ENCODE results near the gene DCBLD1. TPM values are rescaled to one million over a fixed set of nuclear protein-coding genes. Genes with fewer than 3 reads are reported as not detected.

DCBLD1 gene
- total and polyA plus RNA-seq, 9 of the 15 experiments (the other 6 are each of a cell fraction or from before 2014, with no cell fraction given), result 0.80 to 8.5 (median 6.8) TPM

DNA sequence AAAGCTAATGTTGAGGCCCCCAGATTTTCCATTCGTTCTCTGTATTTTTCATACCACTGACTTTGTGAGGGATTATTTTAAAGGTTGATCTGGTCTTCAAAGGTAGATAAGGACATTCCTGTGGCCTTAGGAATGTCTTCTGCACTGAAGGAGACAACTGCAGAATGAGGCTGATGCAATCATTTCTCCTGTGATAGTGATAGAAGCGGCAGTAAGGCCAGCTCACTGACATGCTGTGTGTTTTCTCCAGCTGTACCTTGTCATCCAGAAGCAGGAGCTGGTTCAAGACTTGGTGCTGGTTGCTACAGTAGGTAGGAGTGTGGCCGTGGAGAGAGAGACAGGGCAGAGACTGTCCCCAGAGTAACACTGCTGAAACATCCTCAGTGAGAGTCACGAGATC, 53.8 kb downstream of the DCBLD1 start:
- H3K4me2 ChIP-seq (ENCODE audit: insufficient read depth, low read length), result peak overlapping the region; percentile 44; the same call in 1 of the 2 replicates
- no peaks in the 10 kb centered on the region for H3K9me1 ChIP-seq (ENCODE audit: control insufficient read depth, insufficient read depth, low read length)
- FAIRE-seq (peak; percentile 56), DNase-seq (ENCODE audit: extremely low read depth in 1 of 4, low spot score in 3 of 4) (no peak), ATAC-seq (peak; percentile 90)
- no TSS peak for BruUV-seq (replicated peaks)
- 25% methylated on average over 4 of the region's 4 CpGs for WGBS (ENCODE audit: insufficient coverage, low coverage, missing lambda C conversion rate)
- peaks cover 0 to 15% of the 10 kb centered on the region in 2 experiments; a peak in 2 of 5 replicates for H3K4me1 ChIP-seq (replicated peaks in 1 of 2; ENCODE audit: control insufficient read depth in 2 of 2, insufficient read depth in 2 of 2, low read length in 2 of 2)
- intact Hi-C loops (cut with micrococcal nuclease), result loop anchor here (5.0 kb wide), 1 partner anchor 54 kb away; the partner anchor contains the start of gene DCBLD1
- no peaks in the 10 kb centered on the region; the same call in 2 of the 3 replicates for H3K36me3 ChIP-seq (ENCODE audit: control insufficient read depth, insufficient read depth, low read length)
- in situ Hi-C loops (cut with MboI), result no loop called here
- no peaks in the 10 kb centered on the region for H3K27me3 ChIP-seq (ENCODE audit: control insufficient read depth in 2 of 2, insufficient read depth in 2 of 2, low read length in 2 of 2)
- peak overlapping the region; percentile 30 to 54; a peak in 2 of 4 replicates for H3K9ac ChIP-seq (ENCODE audit: insufficient read depth in 1 of 2, low read depth in 2 of 2, low read length in 2 of 2)
- CTCF ChIA-PET (ENCODE audit: low intra/inter-chr PET ratio), result no interaction called here
- H3K9me3 ChIP-seq (replicated peaks; ENCODE audit: control insufficient read depth, insufficient read depth, low read depth, low read length), result no peaks in the 10 kb centered on the region
- no peaks in the 10 kb centered on the region for H3K79me2 ChIP-seq (ENCODE audit: control insufficient read depth, insufficient read depth, low read length)
- POLR2A ChIA-PET, result interaction anchor here (1.0 to 1.1 kb wide), 3 partner anchors 9 to 54 kb away, joined by 3 to 4 read pairs (median 4); partner anchors contain the start of gene DCBLD1
- no peak overlapping the region for H3K4me3 ChIP-seq
- H3K27ac ChIP-seq (ENCODE audit: extremely low read depth, low read depth, low read length), result peak overlapping the region; percentile 24; the same call in 1 of the 3 replicates
- H2AFZ ChIP-seq (ENCODE audit: low read depth, low read length), result peak overlapping the region; percentile 72; the same call in 1 of the 2 replicates
- H4K20me1 ChIP-seq (replicated peaks; ENCODE audit: control insufficient read depth, insufficient read depth, low read length), result no peaks in the 10 kb centered on the region
- TF ChIP-seq, protein P1, sequence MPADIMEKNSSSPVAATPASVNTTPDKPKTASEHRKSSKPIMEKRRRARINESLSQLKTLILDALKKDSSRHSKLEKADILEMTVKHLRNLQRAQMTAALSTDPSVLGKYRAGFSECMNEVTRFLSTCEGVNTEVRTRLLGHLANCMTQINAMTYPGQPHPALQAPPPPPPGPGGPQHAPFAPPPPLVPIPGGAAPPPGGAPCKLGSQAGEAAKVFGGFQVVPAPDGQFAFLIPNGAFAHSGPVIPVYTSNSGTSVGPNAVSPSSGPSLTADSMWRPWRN (IDR thresholded peaks at IDR 0.05; ENCODE audit: low read depth), result 0 out of 2 replicates have a peak, but pooled peaks have one; percentile 29
- peak; percentile 47; the same call in 1 of the 2 replicates for TF ChIP-seq CXXC5 (CRISPR knock-in tag; IDR thresholded peaks at IDR 0.05)
- peak; percentile 21; the same call in 1 of the 2 replicates for TF ChIP-seq HDAC2 (IDR thresholded peaks at IDR 0.05)
- peak; percentile 91 for TF ChIP-seq CEBPG (CRISPR knock-in tag; IDR thresholded peaks at IDR 0.05)
- TF ChIP-seq CEBPG (tag; conservative IDR thresholded peaks at IDR 0.05 in 1 of 2, IDR thresholded peaks at IDR 0.05 in 1 of 2), result peak; percentile 88 to 91
- no peak for TF ChIP-seq FOXJ3 (CRISPR knock-in tag; IDR thresholded peaks at IDR 0.05)
- TF ChIP-seq SOX6 (IDR thresholded peaks at IDR 0.05), result peak; percentile 59; the same call in 1 of the 2 replicates
- TF ChIP-seq, protein P2, sequence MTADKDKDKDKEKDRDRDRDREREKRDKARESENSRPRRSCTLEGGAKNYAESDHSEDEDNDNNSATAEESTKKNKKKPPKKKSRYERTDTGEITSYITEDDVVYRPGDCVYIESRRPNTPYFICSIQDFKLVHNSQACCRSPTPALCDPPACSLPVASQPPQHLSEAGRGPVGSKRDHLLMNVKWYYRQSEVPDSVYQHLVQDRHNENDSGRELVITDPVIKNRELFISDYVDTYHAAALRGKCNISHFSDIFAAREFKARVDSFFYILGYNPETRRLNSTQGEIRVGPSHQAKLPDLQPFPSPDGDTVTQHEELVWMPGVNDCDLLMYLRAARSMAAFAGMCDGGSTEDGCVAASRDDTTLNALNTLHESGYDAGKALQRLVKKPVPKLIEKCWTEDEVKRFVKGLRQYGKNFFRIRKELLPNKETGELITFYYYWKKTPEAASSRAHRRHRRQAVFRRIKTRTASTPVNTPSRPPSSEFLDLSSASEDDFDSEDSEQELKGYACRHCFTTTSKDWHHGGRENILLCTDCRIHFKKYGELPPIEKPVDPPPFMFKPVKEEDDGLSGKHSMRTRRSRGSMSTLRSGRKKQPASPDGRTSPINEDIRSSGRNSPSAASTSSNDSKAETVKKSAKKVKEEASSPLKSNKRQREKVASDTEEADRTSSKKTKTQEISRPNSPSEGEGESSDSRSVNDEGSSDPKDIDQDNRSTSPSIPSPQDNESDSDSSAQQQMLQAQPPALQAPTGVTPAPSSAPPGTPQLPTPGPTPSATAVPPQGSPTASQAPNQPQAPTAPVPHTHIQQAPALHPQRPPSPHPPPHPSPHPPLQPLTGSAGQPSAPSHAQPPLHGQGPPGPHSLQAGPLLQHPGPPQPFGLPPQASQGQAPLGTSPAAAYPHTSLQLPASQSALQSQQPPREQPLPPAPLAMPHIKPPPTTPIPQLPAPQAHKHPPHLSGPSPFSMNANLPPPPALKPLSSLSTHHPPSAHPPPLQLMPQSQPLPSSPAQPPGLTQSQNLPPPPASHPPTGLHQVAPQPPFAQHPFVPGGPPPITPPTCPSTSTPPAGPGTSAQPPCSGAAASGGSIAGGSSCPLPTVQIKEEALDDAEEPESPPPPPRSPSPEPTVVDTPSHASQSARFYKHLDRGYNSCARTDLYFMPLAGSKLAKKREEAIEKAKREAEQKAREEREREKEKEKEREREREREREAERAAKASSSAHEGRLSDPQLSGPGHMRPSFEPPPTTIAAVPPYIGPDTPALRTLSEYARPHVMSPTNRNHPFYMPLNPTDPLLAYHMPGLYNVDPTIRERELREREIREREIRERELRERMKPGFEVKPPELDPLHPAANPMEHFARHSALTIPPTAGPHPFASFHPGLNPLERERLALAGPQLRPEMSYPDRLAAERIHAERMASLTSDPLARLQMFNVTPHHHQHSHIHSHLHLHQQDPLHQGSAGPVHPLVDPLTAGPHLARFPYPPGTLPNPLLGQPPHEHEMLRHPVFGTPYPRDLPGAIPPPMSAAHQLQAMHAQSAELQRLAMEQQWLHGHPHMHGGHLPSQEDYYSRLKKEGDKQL (CRISPR knock-in tag; IDR thresholded peaks at IDR 0.05; ENCODE audit: borderline replicate concordance), result no peak
- TF ChIP-seq SMARCA4 (IDR thresholded peaks at IDR 0.05), result peak; percentile 64; the same call in 1 of the 2 replicates
- peak; percentile 11; the same call in 1 of the 2 replicates for TF ChIP-seq POLR2H (tag; IDR thresholded peaks at IDR 0.05; ENCODE audit: low read depth)
- peak; percentile 55; the same call in 1 of the 2 replicates for TF ChIP-seq EP400 (IDR thresholded peaks at IDR 0.05)
- TF ChIP-seq MYC (IDR thresholded peaks at IDR 0.05; ENCODE audit: low read depth, low read length), result peak; percentile 64; the same call in 1 of the 2 replicates
- TF ChIP-seq MYC (CRISPR knock-in tag; IDR thresholded peaks at IDR 0.05; ENCODE audit: borderline replicate concordance, low read depth), result no peak
- 0 out of 2 replicates have a peak, but pooled peaks have one; percentile 42 for TF ChIP-seq MECOM (CRISPR knock-in tag; IDR thresholded peaks at IDR 0.05)
- TF ChIP-seq PTBP1 (IDR thresholded peaks at IDR 0.05; ENCODE audit: low read depth, low read length), result no peak
